ENCODE data around the gene IGSF10.

IGSF10 gene

DNA sequence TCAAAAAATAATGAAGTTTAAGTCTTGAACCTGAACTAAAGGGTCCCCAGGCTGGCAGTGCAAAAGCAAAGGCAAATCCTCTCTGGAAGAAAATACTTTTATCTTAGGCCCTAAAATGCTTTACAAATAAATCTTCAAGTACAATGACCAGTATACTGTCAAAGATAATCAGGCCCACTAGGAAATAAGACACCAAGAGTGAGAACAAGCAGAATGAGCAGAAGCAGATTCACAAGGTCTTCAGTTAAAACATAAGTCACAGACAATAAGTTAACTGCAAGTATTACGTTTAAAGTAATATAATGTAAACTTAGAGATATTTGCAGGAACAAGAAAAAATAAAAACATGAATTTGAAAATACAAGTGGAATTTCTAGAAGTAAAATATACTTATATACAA, 42.2 kb upstream of the IGSF10 start (continued):
- TF ChIP-seq ESRRG (CRISPR knock-in tag; IDR thresholded peaks at IDR 0.05) (no peak), CSDC2 (CRISPR knock-in tag; IDR thresholded peaks at IDR 0.05) (no peak)

DNA sequence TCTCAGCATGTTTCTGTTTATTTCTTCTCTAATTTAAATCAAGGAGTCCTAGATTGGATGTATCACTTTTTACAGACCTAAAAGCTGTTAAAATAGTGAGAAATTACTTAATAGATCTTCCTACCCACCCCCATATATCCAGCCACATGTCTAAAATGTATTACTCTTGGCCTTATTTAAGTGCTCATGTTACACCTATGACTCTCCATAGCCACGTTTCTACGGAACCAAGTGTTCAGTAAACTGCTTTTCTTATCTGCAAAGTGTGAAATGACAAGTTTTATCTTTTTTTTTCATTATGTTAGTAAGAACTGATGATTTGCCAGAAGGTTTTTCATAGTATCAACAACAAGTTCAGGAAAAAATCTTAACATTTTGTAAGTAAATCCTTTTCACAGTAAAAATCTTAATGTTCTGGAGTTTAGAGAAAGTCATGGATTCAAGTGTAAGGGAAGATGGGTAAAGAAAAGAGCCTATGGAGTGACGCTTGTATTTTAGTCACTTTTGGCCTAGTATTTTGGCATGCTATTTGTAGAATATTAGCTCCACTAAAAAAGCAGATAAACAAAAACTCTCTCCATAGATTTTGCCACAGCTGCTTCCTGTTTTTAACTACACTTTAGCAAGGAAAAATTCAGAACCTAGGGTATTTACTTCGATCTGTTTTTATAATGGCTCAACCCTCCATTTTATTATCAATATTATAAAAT, 41.2 kb upstream of the IGSF10 start:
- TF ChIP-seq ZFP30 (CRISPR knock-in tag; IDR thresholded peaks at IDR 0.05) = no peak
- TF ChIP-seq, protein P1, sequence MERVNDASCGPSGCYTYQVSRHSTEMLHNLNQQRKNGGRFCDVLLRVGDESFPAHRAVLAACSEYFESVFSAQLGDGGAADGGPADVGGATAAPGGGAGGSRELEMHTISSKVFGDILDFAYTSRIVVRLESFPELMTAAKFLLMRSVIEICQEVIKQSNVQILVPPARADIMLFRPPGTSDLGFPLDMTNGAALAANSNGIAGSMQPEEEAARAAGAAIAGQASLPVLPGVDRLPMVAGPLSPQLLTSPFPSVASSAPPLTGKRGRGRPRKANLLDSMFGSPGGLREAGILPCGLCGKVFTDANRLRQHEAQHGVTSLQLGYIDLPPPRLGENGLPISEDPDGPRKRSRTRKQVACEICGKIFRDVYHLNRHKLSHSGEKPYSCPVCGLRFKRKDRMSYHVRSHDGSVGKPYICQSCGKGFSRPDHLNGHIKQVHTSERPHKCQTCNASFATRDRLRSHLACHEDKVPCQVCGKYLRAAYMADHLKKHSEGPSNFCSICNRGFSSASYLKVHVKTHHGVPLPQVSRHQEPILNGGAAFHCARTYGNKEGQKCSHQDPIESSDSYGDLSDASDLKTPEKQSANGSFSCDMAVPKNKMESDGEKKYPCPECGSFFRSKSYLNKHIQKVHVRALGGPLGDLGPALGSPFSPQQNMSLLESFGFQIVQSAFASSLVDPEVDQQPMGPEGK (CRISPR knock-in tag; IDR thresholded peaks at IDR 0.05; ENCODE audit: borderline replicate concordance) = no peak
- no peak for ATAC-seq

DNA sequence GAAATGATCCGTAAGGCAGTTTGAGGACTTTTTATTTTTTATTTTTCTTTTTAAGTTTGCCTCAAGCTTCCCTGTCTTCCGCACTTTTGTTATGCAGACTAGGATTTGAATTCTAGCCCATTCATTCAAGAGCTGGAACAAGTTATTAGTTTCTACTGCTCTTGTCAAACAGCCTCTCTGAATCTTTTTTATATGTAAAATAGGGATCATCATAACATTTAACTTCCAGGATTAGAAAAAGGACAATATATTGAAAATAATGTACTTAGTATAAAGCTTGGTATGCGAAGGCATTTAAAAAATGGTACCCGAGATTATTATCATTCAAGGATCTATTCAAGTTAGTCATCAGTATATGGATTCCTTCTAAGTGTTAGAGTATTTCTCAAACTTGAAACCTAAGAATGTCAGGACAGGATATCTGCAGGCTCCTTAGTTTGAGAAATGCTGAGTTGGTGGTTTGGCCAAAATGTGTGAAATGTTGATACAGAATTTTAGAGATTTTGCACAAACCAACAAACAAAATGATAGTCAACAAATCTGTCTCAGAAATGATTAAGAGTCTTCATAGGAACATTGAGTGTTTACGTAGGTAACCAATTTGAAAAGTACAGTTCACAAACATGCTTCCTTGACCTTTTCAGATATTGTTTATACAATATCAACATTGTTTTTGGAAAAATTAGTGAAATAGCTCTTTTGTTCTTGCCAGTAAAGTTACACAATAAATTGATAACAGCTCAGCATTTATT, 40.5 kb upstream of the IGSF10 start:
- TF ChIP-seq, protein P2, sequence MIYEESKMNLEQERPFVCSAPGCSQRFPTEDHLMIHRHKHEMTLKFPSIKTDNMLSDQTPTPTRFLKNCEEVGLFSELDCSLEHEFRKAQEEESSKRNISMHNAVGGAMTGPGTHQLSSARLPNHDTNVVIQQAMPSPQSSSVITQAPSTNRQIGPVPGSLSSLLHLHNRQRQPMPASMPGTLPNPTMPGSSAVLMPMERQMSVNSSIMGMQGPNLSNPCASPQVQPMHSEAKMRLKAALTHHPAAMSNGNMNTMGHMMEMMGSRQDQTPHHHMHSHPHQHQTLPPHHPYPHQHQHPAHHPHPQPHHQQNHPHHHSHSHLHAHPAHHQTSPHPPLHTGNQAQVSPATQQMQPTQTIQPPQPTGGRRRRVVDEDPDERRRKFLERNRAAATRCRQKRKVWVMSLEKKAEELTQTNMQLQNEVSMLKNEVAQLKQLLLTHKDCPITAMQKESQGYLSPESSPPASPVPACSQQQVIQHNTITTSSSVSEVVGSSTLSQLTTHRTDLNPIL (CRISPR knock-in tag; IDR thresholded peaks at IDR 0.05; ENCODE audit: low read depth) = no peak
- TF ChIP-seq GLIS3 (CRISPR knock-in tag; IDR thresholded peaks at IDR 0.05) = no peak
- TF ChIP-seq PPARA (CRISPR knock-in tag; IDR thresholded peaks at IDR 0.05; ENCODE audit: borderline replicate concordance) = no peak
- no peak for TF ChIP-seq TCF4 (CRISPR knock-in tag; IDR thresholded peaks at IDR 0.05; ENCODE audit: borderline replicate concordance)
- TF ChIP-seq TOX (CRISPR knock-in tag; IDR thresholded peaks at IDR 0.05; ENCODE audit: borderline replicate concordance) = no peak
- TF ChIP-seq, protein P3, sequence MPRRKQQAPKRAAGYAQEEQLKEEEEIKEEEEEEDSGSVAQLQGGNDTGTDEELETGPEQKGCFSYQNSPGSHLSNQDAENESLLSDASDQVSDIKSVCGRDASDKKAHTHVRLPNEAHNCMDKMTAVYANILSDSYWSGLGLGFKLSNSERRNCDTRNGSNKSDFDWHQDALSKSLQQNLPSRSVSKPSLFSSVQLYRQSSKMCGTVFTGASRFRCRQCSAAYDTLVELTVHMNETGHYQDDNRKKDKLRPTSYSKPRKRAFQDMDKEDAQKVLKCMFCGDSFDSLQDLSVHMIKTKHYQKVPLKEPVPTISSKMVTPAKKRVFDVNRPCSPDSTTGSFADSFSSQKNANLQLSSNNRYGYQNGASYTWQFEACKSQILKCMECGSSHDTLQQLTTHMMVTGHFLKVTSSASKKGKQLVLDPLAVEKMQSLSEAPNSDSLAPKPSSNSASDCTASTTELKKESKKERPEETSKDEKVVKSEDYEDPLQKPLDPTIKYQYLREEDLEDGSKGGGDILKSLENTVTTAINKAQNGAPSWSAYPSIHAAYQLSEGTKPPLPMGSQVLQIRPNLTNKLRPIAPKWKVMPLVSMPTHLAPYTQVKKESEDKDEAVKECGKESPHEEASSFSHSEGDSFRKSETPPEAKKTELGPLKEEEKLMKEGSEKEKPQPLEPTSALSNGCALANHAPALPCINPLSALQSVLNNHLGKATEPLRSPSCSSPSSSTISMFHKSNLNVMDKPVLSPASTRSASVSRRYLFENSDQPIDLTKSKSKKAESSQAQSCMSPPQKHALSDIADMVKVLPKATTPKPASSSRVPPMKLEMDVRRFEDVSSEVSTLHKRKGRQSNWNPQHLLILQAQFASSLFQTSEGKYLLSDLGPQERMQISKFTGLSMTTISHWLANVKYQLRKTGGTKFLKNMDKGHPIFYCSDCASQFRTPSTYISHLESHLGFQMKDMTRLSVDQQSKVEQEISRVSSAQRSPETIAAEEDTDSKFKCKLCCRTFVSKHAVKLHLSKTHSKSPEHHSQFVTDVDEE (CRISPR knock-in tag; IDR thresholded peaks at IDR 0.05) = no peak
- no peak for TF ChIP-seq ZFP30 (CRISPR knock-in tag; IDR thresholded peaks at IDR 0.05)
- TF ChIP-seq CSDC2 (CRISPR knock-in tag; IDR thresholded peaks at IDR 0.05) = no peak
- no peak for TF ChIP-seq BACH2 (CRISPR knock-in tag; IDR thresholded peaks at IDR 0.05; ENCODE audit: borderline replicate concordance)
- no peak for TF ChIP-seq ISL1 (CRISPR knock-in tag; IDR thresholded peaks at IDR 0.05)
- TF ChIP-seq ESRRG (CRISPR knock-in tag; IDR thresholded peaks at IDR 0.05) = no peak
- TF ChIP-seq, protein P4, sequence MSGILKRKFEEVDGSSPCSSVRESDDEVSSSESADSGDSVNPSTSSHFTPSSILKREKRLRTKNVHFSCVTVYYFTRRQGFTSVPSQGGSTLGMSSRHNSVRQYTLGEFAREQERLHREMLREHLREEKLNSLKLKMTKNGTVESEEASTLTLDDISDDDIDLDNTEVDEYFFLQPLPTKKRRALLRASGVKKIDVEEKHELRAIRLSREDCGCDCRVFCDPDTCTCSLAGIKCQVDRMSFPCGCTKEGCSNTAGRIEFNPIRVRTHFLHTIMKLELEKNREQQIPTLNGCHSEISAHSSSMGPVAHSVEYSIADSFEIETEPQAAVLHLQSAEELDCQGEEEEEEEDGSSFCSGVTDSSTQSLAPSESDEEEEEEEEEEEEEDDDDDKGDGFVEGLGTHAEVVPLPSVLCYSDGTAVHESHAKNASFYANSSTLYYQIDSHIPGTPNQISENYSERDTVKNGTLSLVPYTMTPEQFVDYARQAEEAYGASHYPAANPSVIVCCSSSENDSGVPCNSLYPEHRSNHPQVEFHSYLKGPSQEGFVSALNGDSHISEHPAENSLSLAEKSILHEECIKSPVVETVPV (CRISPR knock-in tag; IDR thresholded peaks at IDR 0.05) = no peak
- TF ChIP-seq, protein P1 (CRISPR knock-in tag; IDR thresholded peaks at IDR 0.05; ENCODE audit: borderline replicate concordance) = no peak
- no peak for TF ChIP-seq ARNTL (CRISPR knock-in tag; IDR thresholded peaks at IDR 0.05; ENCODE audit: borderline replicate concordance, low read depth)
- TF ChIP-seq, protein P5, sequence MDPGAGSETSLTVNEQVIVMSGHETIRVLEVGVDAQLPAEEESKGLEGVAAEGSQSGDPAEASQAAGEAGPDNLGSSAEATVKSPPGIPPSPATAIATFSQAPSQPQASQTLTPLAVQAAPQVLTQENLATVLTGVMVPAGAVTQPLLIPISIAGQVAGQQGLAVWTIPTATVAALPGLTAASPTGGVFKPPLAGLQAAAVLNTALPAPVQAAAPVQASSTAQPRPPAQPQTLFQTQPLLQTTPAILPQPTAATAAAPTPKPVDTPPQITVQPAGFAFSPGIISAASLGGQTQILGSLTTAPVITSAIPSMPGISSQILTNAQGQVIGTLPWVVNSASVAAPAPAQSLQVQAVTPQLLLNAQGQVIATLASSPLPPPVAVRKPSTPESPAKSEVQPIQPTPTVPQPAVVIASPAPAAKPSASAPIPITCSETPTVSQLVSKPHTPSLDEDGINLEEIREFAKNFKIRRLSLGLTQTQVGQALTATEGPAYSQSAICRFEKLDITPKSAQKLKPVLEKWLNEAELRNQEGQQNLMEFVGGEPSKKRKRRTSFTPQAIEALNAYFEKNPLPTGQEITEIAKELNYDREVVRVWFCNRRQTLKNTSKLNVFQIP (CRISPR knock-in tag; IDR thresholded peaks at IDR 0.05; ENCODE audit: borderline replicate concordance, low read depth) = no peak
- no peak for TF ChIP-seq ZNF70 (CRISPR knock-in tag; IDR thresholded peaks at IDR 0.05)
- TF ChIP-seq ZNF8 (CRISPR knock-in tag; IDR thresholded peaks at IDR 0.05) = no peak
- no peak for TF ChIP-seq OSR1 (CRISPR knock-in tag; IDR thresholded peaks at IDR 0.05)
- TF ChIP-seq ZFP3 (CRISPR knock-in tag; IDR thresholded peaks at IDR 0.05) = no peak
- no peak for ATAC-seq
